ENCODE measurements around the gene GPR132.

DNA sequence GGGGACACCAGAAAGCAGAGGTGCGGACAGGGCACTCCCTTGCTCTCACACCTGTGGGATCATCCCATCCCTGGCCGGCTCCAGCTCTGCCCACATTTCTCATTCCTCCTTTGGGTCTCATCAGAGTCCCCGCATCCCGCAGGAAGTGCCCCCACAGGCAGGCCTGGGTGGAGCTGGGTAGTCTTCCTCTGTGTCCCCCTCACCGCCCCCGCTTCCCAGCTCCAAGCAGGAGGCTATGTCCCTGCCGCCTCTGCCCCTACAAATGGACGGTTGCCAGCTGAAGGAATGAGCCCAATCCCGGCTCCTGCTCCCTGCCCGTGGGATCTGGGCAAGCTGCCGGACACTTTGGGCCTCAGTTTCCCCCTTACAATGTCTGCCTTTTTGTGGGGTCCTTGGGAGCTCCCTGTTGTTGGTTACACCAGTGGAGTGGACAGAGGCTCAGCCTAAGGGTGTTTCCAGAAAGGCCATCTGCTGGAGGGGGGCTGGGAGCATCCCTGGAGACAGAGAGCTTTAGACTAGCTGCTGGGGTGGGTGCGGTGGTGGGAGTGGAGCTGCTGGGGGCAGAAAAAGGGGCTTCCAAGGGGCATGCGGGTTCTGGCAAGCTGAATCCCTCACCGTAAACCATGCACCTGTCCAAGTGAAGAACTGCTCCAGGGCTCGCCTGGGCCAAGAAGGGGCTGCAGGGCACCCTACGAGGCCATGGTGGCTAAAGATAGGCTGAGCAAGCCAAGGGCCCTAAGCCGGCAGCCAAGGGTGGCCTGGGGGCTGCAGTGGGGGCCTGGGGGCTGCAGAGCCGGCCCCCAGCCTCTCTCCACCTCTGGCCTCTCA is 7.9 kb upstream of the GPR132 start:
- TF ChIP-seq POLR2A (IDR thresholded peaks at IDR 0.05; ENCODE audit: low read length) = no peak
- TF ChIP-seq GATA1 (IDR thresholded peaks at IDR 0.05; ENCODE audit: low read depth, low read length) = no peak

All from erythroblast (primary cell).